WTC11 (cell line): Measurements from ENCODE around the gene INPPL1.

Source experiments
- FOXJ3 ChIP-seq: sonication (generic); formaldehyde crosslinking; IDR thresholded peaks from 2 replicates; pipeline ENCODE4 v1.9.0; 2021; ENCODE audit warnings: missing genetic modification reagents, mild to moderate bottlenecking, borderline replicate concordance
- JUN ChIP-seq: sonication (generic); formaldehyde crosslinking; IDR thresholded peaks from 2 replicates; pipeline ENCODE4 v1.8.0; 2023; ENCODE audit warnings: mild to moderate bottlenecking, missing genetic modification reagents
- NFYB ChIP-seq: sonication (generic); formaldehyde crosslinking; conservative IDR thresholded peaks from 2 replicates; pipeline ENCODE4 v1.8.0; 2022; ENCODE audit warnings: low read depth, missing genetic modification reagents
- RELA ChIP-seq: sonication (generic); formaldehyde crosslinking; IDR thresholded peaks from 2 replicates; pipeline ENCODE4 v1.8.1; 2022; ENCODE audit warnings: missing genetic modification reagents, mild to moderate bottlenecking, borderline replicate concordance
- SMAD3 ChIP-seq: sonication (generic); formaldehyde crosslinking; IDR thresholded peaks from 2 replicates; pipeline ENCODE4 v1.8.0; 2022; ENCODE audit warnings: missing genetic modification reagents, mild to moderate bottlenecking, borderline replicate concordance
- TF ChIP-seq, protein P1 (sequence below): sonication (generic); formaldehyde crosslinking; IDR thresholded peaks from 2 replicates; pipeline ENCODE4 v1.8.1; 2022; ENCODE audit warnings: low read depth, missing genetic modification reagents, borderline replicate concordance
- TF ChIP-seq, protein P2 (sequence below): fragments of 200-600 bp; IDR thresholded peaks from 2 replicates; pipeline ENCODE4 v1.8.0; 2022; ENCODE audit warnings: antibody characterized with exemption
- TF ChIP-seq, protein P3 (sequence below): fragments of 250-450 bp; sonication (Bioruptor Pico); IDR thresholded peaks from 2 replicates; pipeline ENCODE4 v1.9.0; 2021; ENCODE audit warnings: mild to moderate bottlenecking
- TF ChIP-seq, protein P4 (sequence below): sonication (generic); formaldehyde crosslinking; IDR thresholded peaks from 2 replicates; pipeline ENCODE4 v1.8.0; 2022; ENCODE audit warnings: mild to moderate bottlenecking, missing genetic modification reagents
- TF ChIP-seq, protein P5 (sequence below): sonication (generic); formaldehyde crosslinking; IDR thresholded peaks from 2 replicates; pipeline ENCODE4 v1.8.0; 2022; ENCODE audit warnings: mild to moderate bottlenecking, missing genetic modification reagents
- TF ChIP-seq, protein P6 (sequence below): sonication (generic); formaldehyde crosslinking; IDR thresholded peaks from 2 replicates; pipeline ENCODE4 v1.8.0; 2023; ENCODE audit warnings: missing genetic modification reagents
- TF ChIP-seq, protein P7 (sequence below): sonication (generic); formaldehyde crosslinking; IDR thresholded peaks from 2 replicates; pipeline ENCODE4 v1.8.0; 2023; ENCODE audit warnings: mild to moderate bottlenecking, missing genetic modification reagents
- TF ChIP-seq, protein P8 (sequence below): sonication (generic); formaldehyde crosslinking; IDR thresholded peaks from 2 replicates; pipeline ENCODE4 v1.8.1; 2023; ENCODE audit warnings: mild to moderate bottlenecking, missing genetic modification reagents, moderate library complexity
- TF ChIP-seq, protein P9 (sequence below): sonication (generic); formaldehyde crosslinking; IDR thresholded peaks from 2 replicates; pipeline ENCODE4 v1.8.0; 2022; ENCODE audit warnings: mild to moderate bottlenecking, missing genetic modification reagents

DNA sequence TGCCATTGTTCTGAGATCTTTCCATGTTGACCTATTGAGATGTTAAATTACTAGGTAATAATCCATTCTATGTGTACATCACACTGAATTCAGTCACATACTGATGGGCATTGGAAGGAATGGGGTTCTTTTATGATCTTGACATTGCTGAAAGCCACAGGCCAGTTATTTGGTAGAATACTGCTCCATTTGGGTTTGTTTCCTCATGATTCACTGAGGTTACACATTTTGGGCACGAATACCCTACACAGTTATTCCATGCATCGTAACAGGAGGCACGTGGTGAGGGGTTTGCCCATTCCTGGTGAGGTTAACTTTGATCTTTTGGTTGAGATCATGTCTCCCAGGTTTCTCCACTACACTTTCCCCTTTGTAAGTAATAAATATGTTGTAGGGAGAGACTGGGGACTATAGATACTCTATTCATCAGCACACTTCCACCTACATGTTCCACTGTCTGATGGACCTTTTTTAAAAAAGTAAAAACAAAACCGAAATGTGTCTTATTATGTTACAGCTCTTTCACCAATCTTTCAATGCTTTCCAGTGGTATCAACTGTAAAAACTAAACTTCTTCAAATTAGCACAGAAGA is 44.7 kb upstream of the INPPL1 start:
- no peak for TF ChIP-seq JUN
- TF ChIP-seq, protein P1, sequence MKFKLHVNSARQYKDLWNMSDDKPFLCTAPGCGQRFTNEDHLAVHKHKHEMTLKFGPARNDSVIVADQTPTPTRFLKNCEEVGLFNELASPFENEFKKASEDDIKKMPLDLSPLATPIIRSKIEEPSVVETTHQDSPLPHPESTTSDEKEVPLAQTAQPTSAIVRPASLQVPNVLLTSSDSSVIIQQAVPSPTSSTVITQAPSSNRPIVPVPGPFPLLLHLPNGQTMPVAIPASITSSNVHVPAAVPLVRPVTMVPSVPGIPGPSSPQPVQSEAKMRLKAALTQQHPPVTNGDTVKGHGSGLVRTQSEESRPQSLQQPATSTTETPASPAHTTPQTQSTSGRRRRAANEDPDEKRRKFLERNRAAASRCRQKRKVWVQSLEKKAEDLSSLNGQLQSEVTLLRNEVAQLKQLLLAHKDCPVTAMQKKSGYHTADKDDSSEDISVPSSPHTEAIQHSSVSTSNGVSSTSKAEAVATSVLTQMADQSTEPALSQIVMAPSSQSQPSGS: no peak
- no peak for TF ChIP-seq NFYB
- TF ChIP-seq, protein P2, sequence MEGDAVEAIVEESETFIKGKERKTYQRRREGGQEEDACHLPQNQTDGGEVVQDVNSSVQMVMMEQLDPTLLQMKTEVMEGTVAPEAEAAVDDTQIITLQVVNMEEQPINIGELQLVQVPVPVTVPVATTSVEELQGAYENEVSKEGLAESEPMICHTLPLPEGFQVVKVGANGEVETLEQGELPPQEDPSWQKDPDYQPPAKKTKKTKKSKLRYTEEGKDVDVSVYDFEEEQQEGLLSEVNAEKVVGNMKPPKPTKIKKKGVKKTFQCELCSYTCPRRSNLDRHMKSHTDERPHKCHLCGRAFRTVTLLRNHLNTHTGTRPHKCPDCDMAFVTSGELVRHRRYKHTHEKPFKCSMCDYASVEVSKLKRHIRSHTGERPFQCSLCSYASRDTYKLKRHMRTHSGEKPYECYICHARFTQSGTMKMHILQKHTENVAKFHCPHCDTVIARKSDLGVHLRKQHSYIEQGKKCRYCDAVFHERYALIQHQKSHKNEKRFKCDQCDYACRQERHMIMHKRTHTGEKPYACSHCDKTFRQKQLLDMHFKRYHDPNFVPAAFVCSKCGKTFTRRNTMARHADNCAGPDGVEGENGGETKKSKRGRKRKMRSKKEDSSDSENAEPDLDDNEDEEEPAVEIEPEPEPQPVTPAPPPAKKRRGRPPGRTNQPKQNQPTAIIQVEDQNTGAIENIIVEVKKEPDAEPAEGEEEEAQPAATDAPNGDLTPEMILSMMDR: no peak
- TF ChIP-seq, protein P3, sequence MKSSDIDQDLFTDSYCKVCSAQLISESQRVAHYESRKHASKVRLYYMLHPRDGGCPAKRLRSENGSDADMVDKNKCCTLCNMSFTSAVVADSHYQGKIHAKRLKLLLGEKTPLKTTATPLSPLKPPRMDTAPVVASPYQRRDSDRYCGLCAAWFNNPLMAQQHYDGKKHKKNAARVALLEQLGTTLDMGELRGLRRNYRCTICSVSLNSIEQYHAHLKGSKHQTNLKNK (CRISPR knock-in tag): no peak
- TF ChIP-seq, protein P4, sequence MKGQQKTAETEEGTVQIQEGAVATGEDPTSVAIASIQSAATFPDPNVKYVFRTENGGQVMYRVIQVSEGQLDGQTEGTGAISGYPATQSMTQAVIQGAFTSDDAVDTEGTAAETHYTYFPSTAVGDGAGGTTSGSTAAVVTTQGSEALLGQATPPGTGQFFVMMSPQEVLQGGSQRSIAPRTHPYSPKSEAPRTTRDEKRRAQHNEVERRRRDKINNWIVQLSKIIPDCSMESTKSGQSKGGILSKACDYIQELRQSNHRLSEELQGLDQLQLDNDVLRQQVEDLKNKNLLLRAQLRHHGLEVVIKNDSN (CRISPR knock-in tag): no peak
- TF ChIP-seq FOXJ3 (CRISPR knock-in tag): no peak
- TF ChIP-seq, protein P5, sequence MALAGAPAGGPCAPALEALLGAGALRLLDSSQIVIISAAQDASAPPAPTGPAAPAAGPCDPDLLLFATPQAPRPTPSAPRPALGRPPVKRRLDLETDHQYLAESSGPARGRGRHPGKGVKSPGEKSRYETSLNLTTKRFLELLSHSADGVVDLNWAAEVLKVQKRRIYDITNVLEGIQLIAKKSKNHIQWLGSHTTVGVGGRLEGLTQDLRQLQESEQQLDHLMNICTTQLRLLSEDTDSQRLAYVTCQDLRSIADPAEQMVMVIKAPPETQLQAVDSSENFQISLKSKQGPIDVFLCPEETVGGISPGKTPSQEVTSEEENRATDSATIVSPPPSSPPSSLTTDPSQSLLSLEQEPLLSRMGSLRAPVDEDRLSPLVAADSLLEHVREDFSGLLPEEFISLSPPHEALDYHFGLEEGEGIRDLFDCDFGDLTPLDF (CRISPR knock-in tag): no peak
- TF ChIP-seq, protein P6, sequence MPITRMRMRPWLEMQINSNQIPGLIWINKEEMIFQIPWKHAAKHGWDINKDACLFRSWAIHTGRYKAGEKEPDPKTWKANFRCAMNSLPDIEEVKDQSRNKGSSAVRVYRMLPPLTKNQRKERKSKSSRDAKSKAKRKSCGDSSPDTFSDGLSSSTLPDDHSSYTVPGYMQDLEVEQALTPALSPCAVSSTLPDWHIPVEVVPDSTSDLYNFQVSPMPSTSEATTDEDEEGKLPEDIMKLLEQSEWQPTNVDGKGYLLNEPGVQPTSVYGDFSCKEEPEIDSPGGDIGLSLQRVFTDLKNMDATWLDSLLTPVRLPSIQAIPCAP: no peak
- TF ChIP-seq, protein P7, sequence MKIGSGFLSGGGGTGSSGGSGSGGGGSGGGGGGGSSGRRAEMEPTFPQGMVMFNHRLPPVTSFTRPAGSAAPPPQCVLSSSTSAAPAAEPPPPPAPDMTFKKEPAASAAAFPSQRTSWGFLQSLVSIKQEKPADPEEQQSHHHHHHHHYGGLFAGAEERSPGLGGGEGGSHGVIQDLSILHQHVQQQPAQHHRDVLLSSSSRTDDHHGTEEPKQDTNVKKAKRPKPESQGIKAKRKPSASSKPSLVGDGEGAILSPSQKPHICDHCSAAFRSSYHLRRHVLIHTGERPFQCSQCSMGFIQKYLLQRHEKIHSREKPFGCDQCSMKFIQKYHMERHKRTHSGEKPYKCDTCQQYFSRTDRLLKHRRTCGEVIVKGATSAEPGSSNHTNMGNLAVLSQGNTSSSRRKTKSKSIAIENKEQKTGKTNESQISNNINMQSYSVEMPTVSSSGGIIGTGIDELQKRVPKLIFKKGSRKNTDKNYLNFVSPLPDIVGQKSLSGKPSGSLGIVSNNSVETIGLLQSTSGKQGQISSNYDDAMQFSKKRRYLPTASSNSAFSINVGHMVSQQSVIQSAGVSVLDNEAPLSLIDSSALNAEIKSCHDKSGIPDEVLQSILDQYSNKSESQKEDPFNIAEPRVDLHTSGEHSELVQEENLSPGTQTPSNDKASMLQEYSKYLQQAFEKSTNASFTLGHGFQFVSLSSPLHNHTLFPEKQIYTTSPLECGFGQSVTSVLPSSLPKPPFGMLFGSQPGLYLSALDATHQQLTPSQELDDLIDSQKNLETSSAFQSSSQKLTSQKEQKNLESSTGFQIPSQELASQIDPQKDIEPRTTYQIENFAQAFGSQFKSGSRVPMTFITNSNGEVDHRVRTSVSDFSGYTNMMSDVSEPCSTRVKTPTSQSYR: no peak
- TF ChIP-seq, protein P8, sequence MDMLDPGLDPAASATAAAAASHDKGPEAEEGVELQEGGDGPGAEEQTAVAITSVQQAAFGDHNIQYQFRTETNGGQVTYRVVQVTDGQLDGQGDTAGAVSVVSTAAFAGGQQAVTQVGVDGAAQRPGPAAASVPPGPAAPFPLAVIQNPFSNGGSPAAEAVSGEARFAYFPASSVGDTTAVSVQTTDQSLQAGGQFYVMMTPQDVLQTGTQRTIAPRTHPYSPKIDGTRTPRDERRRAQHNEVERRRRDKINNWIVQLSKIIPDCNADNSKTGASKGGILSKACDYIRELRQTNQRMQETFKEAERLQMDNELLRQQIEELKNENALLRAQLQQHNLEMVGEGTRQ (CRISPR knock-in tag): no peak
- TF ChIP-seq SMAD3 (CRISPR knock-in tag): no peak
- TF ChIP-seq, protein P9, sequence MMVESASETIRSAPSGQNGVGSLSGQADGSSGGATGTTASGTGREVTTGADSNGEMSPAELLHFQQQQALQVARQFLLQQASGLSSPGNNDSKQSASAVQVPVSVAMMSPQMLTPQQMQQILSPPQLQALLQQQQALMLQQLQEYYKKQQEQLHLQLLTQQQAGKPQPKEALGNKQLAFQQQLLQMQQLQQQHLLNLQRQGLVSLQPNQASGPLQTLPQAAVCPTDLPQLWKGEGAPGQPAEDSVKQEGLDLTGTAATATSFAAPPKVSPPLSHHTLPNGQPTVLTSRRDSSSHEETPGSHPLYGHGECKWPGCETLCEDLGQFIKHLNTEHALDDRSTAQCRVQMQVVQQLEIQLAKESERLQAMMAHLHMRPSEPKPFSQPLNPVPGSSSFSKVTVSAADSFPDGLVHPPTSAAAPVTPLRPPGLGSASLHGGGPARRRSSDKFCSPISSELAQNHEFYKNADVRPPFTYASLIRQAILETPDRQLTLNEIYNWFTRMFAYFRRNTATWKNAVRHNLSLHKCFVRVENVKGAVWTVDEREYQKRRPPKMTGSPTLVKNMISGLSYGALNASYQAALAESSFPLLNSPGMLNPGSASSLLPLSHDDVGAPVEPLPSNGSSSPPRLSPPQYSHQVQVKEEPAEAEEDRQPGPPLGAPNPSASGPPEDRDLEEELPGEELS (CRISPR knock-in tag): no peak
- no peak for TF ChIP-seq RELA
